NCI-H2171 treated with DMSO at 0.1 percent for 48 hours (cell line): ENCODE results near the gene ADORA2B.
"Not testable (repeated sequence)": the region's sequence is repeated elsewhere in the genome, so short reads cannot be mapped to it uniquely, and the experiment has no call there.

ENCODE experiments used
- DNase-seq: peaks from one replicate; lab custom pipeline; 2025; lab: John Stamatoyannopoulos, UW

ADORA2B gene

DNA sequence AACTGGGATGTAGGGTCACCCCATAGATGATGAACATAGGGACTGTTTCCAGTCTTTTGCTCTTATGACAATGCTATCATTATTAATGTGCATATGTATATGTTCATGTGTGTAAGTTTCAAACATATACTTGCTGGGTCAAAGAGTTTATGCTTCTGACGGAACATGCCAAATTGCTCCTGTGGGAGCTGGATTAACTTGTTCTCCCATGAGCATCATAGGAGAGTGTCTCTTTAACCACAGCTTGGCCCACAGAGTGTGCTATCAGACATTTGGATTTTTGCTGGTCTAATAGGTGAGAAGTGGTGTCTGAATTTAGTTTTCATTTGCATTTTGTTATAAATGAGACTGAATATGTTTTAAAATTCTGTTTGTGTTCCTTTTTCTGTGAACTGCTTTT is 22.3 kb upstream of the ADORA2B start:
- DNase-seq, result no peak

- no peak for DNase-seq
Observed at GRCh38 chr17:15926039-15926740, 18.7 kb upstream of the ADORA2B start.

DNA sequence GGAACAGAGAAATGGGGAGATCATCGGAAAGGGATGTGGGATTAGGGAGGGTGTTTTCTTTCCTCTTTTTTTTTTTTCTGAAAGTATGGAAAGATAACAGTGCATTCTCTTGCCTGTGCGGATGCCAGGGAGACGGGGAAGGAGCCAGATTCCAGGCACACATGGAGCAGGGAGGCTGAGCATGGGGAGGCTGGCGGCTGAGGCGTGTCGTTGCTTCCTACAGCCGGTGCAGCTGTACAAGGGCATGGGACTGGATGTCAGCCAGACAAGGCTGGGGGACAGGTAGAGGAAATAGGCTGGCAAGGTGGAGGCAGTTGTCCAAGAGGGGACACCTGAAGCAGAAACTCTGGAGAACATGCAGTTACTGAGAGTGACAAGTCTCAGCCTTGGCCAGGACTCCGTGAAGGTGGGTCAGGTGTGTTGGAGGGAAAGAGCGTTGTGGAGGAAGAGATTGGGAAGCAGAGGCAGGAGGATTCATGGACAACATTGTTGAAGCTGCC is 16.6 kb upstream of the ADORA2B start:
- DNase-seq, result no peak

DNA sequence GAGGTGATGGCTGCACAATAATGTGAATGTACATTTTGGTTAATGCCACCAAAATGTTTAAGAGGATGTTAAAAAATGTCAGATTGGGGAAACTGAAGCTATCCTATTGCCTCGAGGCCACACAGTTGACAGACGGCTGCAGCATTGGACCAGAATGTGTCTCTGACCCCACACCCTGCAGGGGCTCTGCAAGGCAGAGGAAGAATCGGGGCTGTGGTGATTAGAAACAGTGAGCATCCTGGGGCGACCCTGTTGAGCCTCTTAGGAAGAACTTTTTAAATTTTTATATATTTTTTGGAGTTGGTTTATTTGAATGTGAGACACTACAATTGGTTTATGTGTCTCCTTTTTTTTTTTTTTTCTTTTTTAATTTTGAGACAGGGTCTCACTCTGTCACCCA is 15.0 kb upstream of the ADORA2B start:
- DNase-seq, result no peak

DNA sequence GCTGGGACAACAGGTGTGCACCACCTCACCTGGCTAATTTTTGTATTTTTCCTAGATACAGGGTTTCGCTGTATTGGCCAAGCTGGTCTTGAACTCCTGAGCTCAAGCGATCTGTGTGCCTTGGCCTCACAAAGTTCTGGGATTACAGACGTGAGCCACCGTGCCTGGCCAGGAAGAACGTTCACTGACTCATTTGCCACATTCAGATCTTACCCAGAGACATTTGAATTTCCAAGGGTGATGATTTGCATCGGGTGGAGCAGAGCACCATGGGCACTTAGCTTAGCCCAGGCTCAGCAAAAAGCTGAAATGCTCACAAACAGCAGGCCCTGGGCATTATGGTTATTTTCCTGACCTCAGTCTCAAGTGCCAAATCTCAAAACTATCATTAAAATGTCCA is 14.5 kb upstream of the ADORA2B start:
- no peak for DNase-seq

DNA sequence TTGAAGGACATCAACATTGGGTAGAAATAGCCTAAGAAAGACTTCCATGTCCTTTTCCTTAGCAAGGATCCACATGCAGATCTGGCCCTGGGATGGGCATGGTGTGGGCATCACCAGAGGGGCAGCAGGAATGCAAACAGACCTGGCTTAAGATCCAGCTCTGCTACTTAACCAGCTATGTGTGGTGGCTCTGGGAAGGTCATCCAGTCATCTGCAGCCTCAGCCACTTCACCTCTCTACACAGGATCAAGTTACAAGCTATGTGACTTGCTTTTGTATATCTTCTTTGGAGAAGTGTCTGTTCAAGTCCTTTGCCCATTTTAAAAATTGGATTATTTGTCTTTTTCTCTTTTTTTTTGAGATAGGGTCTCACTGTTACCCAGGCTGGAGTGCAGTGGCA is 13.5 kb upstream of the ADORA2B start:
- DNase-seq, result no peak

DNA sequence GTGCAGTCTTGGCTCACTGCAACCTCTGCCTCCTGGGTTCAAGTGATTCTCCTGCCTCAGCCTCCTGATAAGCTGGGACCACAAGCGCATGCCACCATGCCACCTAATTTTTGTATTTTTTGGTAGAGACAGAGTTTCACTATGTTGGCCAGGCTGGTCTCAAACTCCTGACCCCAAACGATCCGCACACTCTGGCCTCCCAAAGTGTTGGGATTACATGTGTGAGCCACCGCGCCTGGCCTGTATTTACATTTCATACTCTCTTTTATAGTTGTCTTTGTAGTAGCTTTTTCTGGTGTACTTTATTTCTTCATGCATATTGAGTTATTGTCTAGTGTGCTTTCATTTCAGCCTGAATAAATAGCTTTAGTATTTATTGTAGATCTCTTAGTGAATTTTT is 10.1 kb upstream of the ADORA2B start:
- DNase-seq, result no peak

DNA sequence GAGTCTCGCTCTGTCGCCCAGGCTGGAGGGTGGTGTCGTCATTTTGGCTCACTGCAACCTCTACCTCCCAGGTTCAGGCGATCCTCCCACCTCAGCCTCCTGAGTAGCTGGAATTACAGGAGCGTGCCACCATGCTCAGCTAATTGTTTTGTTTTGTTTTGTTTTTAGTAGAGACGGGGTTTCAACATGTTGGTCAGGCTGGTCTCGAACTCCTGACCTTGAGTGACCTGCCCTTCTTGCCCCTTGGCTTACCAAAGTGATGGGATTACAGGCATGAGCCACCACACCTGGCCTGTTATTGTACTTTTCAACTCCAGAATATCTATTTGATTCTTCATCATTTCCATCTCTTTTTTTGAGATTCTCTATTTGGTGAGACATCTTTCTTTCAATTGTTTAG is 9.0 kb upstream of the ADORA2B start:
- no peak for DNase-seq

DNA sequence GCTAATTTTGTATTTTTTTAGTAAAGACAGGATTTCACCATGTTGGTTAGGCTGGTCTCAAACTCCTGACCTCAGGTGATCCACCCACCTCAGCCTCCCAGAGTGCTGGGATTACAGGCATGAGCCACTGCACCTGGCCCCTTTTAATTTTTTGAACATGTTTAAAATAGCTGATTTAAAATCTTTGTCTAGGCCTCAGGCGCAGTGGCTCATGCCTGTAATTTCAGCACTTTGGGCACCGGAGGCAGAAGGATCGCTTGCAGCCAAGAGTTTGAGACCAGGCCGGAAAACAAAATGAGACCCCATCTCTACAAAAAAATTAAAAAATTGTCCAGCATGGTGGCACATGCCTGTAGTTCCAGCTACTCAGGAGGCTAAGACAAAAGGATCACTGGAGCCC is 8.4 kb upstream of the ADORA2B start:
- DNase-seq, result not testable (repeated sequence)

GRCh38 chr17:15941781-15942180 is 3.1 kb upstream of the ADORA2B start:
- no peak for DNase-seq

- no peak for DNase-seq
Observed at GRCh38 chr17:15942207-15942833, 2.6 kb upstream of the ADORA2B start.

- DNase-seq, result no peak
Observed at GRCh38 chr17:15943971-15944758, 765 bp upstream of the ADORA2B start.

DNA sequence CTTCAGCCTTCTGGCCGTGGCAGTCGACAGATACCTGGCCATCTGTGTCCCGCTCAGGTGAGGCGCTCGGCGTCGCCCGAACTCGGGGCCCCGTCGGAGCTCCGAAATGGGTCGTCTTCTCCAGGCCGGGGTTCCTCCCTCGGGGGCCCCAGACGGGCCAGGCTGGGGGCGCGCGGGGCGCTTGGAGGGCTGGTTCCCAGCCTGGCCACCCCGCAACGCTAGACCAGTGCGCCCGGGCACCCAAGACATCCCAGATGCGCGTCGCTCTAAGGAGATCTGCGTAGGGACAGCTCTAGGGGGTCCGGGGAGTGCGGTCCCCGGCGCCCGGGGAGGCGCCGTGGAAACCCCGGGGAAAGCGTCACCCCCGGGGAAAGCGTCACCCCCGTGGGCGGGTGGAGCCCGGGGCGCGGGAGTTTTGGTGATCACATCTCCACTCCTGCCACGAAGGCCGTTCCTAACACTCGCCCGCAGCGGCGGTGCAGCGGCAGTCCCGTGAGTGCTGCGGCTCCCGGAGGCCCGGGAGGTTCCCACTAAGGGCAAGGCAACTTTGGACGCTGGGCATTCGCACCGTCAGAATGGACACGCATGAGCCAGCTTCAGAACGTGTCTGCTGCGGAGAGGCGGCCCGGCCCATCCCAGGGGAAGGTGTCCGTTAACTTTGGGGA is 729 bp downstream of the ADORA2B start:
- no peak for DNase-seq

- DNase-seq, result no peak
Observed at GRCh38 chr17:15946611-15947120, 1.7 kb downstream of the ADORA2B start.

GRCh38 chr17:15947271-15947670 is 2.3 kb downstream of the ADORA2B start:
- no peak for DNase-seq

- DNase-seq, result no peak
Observed at GRCh38 chr17:15947976-15948752, 3.2 kb downstream of the ADORA2B start.

DNA sequence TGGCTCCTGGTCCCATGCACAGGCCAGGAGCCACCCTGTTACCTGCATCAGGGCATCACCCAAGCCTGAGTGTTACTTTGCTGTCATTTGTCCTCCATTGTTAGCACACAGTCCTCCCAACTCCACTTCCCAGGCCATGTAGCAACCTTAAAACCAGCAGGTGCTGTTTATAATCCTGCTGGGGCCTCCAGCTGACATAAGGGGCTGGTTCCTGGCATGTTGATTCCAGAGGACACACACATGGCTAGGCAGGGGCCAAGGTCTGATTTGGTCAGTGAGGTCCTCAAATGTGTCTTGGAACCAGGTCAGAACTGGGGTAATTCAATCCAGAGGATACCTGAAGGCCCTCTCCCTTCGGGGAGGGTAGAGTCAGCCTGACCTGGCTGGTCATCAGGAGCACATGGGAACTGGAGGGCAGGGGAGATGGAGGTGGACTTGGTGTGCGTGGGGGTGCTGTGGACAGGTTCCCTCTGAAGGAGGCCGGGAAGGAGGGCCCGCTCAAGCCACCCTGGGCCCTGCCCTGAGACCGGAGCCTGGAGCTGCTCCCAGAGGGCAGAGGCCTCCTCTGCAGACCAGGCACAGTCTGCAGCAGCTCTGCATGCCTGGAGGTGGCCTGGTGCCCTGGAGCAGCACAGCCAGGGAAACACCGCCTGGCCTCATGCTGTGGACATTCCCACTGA is 6.6 kb downstream of the ADORA2B start:
- DNase-seq, result no peak

GRCh38 chr17:15952048-15952532 is 7.2 kb downstream of the ADORA2B start:
- no peak for DNase-seq

GRCh38 chr17:15952916-15953790 is 8.2 kb downstream of the ADORA2B start:
- no peak for DNase-seq

GRCh38 chr17:15954222-15954621 is 9.3 kb downstream of the ADORA2B start:
- no peak for DNase-seq
